CD14-positive monocyte (primary cell): Measurements from ENCODE around the gene GPR15LG. TPM values are rescaled to one million over a fixed set of nuclear protein-coding genes. Genes with fewer than 3 reads are reported as not detected.
"Not testable (repeated sequence)": the region's sequence is repeated elsewhere in the genome, so short reads cannot be mapped to it uniquely, and the experiment has no call there.

ENCODE experiments used
- DNase-seq, 3 donors: peaks; one replicate each; pipeline ENCODE4 v3.0.0-alpha.2; 2011 to 2022
- H2AFZ ChIP-seq: 2 replicates; pipeline ENCODE4 v1.6.0; 2012; ENCODE audit warnings: mild to moderate bottlenecking, low read depth, low read length, inconsistent platforms; ENCODE audit not compliant: insufficient read depth, poor library complexity, severe bottlenecking
- H3K27ac ChIP-seq, 2 donors: 1 replicate in 1 of 2; 2 replicates in 1 of 2; pipeline ENCODE4 v1.5.1; 2012 to 2013; ENCODE audit warnings: low read length in 2 of 2, control low read depth in 1 of 2, inconsistent platforms in 1 of 2, low read depth in 1 of 2, mild to moderate bottlenecking in 1 of 2
- H3K27me3 ChIP-seq, 2 donors: one replicate each; pipeline versions ENCODE4 v1.6.0 to v1.6.1; 2011 to 2013; ENCODE audit warnings: low read length in 2 of 2; ENCODE audit not compliant: control insufficient read depth in 2 of 2, insufficient read depth in 2 of 2
- H3K36me3 ChIP-seq, 2 donors: replicated peaks in 1 of 2; 1 replicate in 1 of 2; 2 replicates in 1 of 2; pipeline versions ENCODE4 v1.5.1 to v1.6.1; 2012 to 2013; ENCODE audit warnings: low read length in 2 of 2, control low read depth in 1 of 2, inconsistent platforms in 1 of 2, mild to moderate bottlenecking in 1 of 2; ENCODE audit not compliant: insufficient read depth in 2 of 2, control insufficient read depth in 1 of 2
- H3K4me1 ChIP-seq, 2 donors: 1 replicate in 1 of 2; 2 replicates in 1 of 2; pipeline versions ENCODE4 v1.5.1 to v1.6.1; 2012 to 2013; ENCODE audit warnings: low read length in 2 of 2, control low read depth in 1 of 2, inconsistent platforms in 1 of 2, mild to moderate bottlenecking in 1 of 2, moderate library complexity in 1 of 2; ENCODE audit not compliant: insufficient read depth in 2 of 2, control insufficient read depth in 1 of 2
- H3K4me2 ChIP-seq: replicated peaks from 2 replicates; pipeline ENCODE3; 2012; ENCODE audit warnings: low read length, moderate library complexity, mild to moderate bottlenecking; ENCODE audit not compliant: poor library complexity, severe bottlenecking; ENCODE audit errors: extremely low read depth
- H3K4me3 ChIP-seq, 3 experiments: fragments of 200-600 bp in 1 of 3; sonication (generic) in 1 of 3; replicated peaks in 1 of 3; 1 replicate in 2 of 3; 2 replicates in 1 of 3; pipeline ENCODE4 v1.5.1; 2011 to 2013; ENCODE audit warnings: low read length in 3 of 3, mild to moderate bottlenecking in 3 of 3, control low read depth in 2 of 3, low read depth in 2 of 3, inconsistent platforms in 1 of 3, moderate library complexity in 1 of 3
- H3K79me2 ChIP-seq: 2 replicates; pipeline ENCODE4 v1.6.0; 2012; ENCODE audit warnings: mild to moderate bottlenecking, control low read depth, inconsistent platforms, low read length, moderate library complexity; ENCODE audit not compliant: insufficient read depth
- H3K9ac ChIP-seq: 2 replicates; pipeline ENCODE4 v1.6.0; 2017; ENCODE audit warnings: low read length, mild to moderate bottlenecking; ENCODE audit not compliant: insufficient read depth, poor library complexity, severe bottlenecking
- H3K9me3 ChIP-seq, 2 donors: replicated peaks in 1 of 2; 1 replicate in 1 of 2; 2 replicates in 1 of 2; pipeline versions ENCODE4 v1.5.1 to v1.6.1; 2012 to 2013; ENCODE audit warnings: low read length in 2 of 2, control low read depth in 1 of 2; ENCODE audit not compliant: control insufficient read depth in 1 of 2, insufficient read depth in 1 of 2
- H4K20me1 ChIP-seq: 2 replicates; pipeline ENCODE4 v1.6.0; 2012; ENCODE audit warnings: mild to moderate bottlenecking, low read length, control low read depth, moderate library complexity; ENCODE audit not compliant: insufficient read depth
- H3K27ac Mint-ChIP-seq, 7 donors: one replicate each; pipeline ENCODE4 v1.8.0; 2020; ENCODE audit warnings: mild to moderate bottlenecking in 7 of 7, mixed read lengths in 7 of 7, moderate library complexity in 6 of 7, inconsistent platforms in 2 of 7
- H3K27me3 Mint-ChIP-seq, 3 donors: one replicate each; pipeline ENCODE4 v1.8.0; 2021 to 2022; ENCODE audit warnings: low read depth in 3 of 3, mild to moderate bottlenecking in 3 of 3, mixed read lengths in 3 of 3, moderate library complexity in 3 of 3, inconsistent platforms in 1 of 3
- H3K36me3 Mint-ChIP-seq, 2 donors: one replicate each; pipeline ENCODE4 v1.8.0; 2020; ENCODE audit warnings: mixed read lengths in 2 of 2, inconsistent platforms in 1 of 2, mild to moderate bottlenecking in 1 of 2
- H3K4me1 Mint-ChIP-seq: one replicate; pipeline ENCODE4 v1.8.0; 2020; ENCODE audit warnings: mild to moderate bottlenecking, mixed read lengths
- H3K4me3 Mint-ChIP-seq, 2 donors: one replicate each; pipeline ENCODE4 v1.8.0; 2020; ENCODE audit warnings: mild to moderate bottlenecking in 2 of 2, mixed read lengths in 2 of 2, moderate library complexity in 1 of 2
- H3K9me3 Mint-ChIP-seq, 7 donors: one replicate each; pipeline ENCODE4 v1.8.0; 2020 to 2022; ENCODE audit warnings: mixed read lengths in 7 of 7, mild to moderate bottlenecking in 6 of 7, moderate library complexity in 6 of 7, inconsistent platforms in 2 of 7
- WGBS: methylation state at CpG from one replicate; pipeline ENCODE4 v1.1.5; 2013; ENCODE audit warnings: missing lambda C conversion rate; ENCODE audit not compliant: insufficient coverage; 5-methylcytosine and 5-hydroxymethylcytosine counted together
- intact Hi-C, 2 donors: fragments of 100-400 bp; cut with micrococcal nuclease; formaldehyde crosslinking; loops; one replicate each; pipeline versions ENCODE4 v1.15.0 to v1.15.1; 2023
- polyA minus RNA-seq: library from RNA; depleted of rRNA, polyadenylated mRNA; stranded (reverse); fragments of >200 nt; gene quantifications from 2 replicates; pipeline ENCODE4 v1.2.3, GENCODE V29; 2012
- polyA plus RNA-seq, 3 donors: library from polyadenylated mRNA; depleted of rRNA in 1 of 3; unstranded in 2 of 3; stranded (reverse) in 1 of 3; fragments of 300-500 nt in 2 of 3; fragments of >200 nt in 1 of 3; fragmentation: Illumina TruSeq in 2 of 3; gene quantifications; 1 replicate in 2 of 3; 2 replicates in 1 of 3; pipeline ENCODE4 v1.2.3, GENCODE V29; 2012 to 2021
- total RNA-seq, 12 experiments: library from RNA in 1 of 12; stranded (reverse) in 1 of 12; fragments of 120-200 nt in 1 of 12; gene quantifications; one replicate each; pipeline ENCODE4 v1.2.4 and lab custom pipeline; 2013 to 2026; ENCODE audit warnings: mixed read lengths in 6 of 12, inconsistent platforms in 1 of 12
- TF ChIP-seq, protein P1 (sequence below): fragments of 200-600 bp; IDR thresholded peaks from one replicate; pipeline ENCODE4 v1.8.0; 2022; ENCODE audit warnings: antibody characterized with exemption, mild to moderate bottlenecking

GPR15LG gene
- not detected for total RNA-seq (2013)
- polyA plus RNA-seq (not detected), polyA minus RNA-seq (not detected in 2 replicates), total RNA-seq (lab: John Stamatoyannopoulos, UW) (0 to 0.08 (median 0) reads per million in 11 experiments)

DNA sequence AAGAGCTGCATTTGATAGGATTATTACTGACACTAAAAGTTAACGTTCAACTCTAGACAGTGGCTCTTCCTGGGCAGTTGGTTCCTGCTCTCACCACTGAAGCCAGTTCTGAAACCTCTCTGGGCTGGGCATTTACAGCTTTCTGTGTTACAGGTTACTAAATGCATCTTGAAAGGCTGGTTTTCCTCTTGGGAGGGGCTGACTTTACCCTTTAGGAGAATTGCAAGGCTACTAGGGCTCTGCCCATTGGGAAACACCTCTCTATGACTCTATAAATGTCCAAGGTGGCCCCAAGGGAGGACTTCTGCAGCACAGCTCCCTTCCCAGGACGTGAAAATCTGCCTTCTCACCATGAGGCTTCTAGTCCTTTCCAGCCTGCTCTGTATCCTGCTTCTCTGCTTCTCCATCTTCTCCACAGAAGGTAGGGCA is at the start of gene GPR15LG:
TSS of gene GPR15LG (plus strand) at position 301 of the 429 bp plus-strand sequence. CDS start at position 352, 51 bp downstream.
- 89% methylated on average over 1 of the region's 2 CpGs for WGBS
- intact Hi-C loops = no loop called here
- H3K36me3 ChIP-seq = no peaks in the 10 kb centered on the region
- no peak for DNase-seq
- no peak within 1 kb of the TSS for H2AFZ ChIP-seq
- H4K20me1 ChIP-seq = no peaks in the 10 kb centered on the region
- H3K36me3 Mint-ChIP-seq = no peaks in the 10 kb centered on the region
- H3K27me3 ChIP-seq = no peaks in the 10 kb centered on the region
- TF ChIP-seq, protein P1, sequence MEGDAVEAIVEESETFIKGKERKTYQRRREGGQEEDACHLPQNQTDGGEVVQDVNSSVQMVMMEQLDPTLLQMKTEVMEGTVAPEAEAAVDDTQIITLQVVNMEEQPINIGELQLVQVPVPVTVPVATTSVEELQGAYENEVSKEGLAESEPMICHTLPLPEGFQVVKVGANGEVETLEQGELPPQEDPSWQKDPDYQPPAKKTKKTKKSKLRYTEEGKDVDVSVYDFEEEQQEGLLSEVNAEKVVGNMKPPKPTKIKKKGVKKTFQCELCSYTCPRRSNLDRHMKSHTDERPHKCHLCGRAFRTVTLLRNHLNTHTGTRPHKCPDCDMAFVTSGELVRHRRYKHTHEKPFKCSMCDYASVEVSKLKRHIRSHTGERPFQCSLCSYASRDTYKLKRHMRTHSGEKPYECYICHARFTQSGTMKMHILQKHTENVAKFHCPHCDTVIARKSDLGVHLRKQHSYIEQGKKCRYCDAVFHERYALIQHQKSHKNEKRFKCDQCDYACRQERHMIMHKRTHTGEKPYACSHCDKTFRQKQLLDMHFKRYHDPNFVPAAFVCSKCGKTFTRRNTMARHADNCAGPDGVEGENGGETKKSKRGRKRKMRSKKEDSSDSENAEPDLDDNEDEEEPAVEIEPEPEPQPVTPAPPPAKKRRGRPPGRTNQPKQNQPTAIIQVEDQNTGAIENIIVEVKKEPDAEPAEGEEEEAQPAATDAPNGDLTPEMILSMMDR = no peak
- no peak within 1 kb of the TSS for H3K27ac ChIP-seq
- H3K4me3 Mint-ChIP-seq = no peak within 1 kb of the TSS
- H3K4me1 Mint-ChIP-seq = peaks cover 8% of the 10 kb centered on the region
- H3K9me3 ChIP-seq = no peaks in the 10 kb centered on the region
- no peaks in the 10 kb centered on the region for H3K4me1 ChIP-seq
- peak within 1 kb of the TSS in 2 of 7 donors; percentile 3 to 33 for H3K27ac Mint-ChIP-seq
- H3K4me3 ChIP-seq = no peak within 1 kb of the TSS
- H3K4me2 ChIP-seq = no peak within 1 kb of the TSS
- H3K27me3 Mint-ChIP-seq = peaks cover 0 to 2% (median 0%) of the 10 kb centered on the region in 3 donors
- H3K9ac ChIP-seq = no peak within 1 kb of the TSS
- no peaks in the 10 kb centered on the region for H3K79me2 ChIP-seq
- H3K9me3 Mint-ChIP-seq = peaks cover 0 to 1% (median 0%) of the 10 kb centered on the region in 7 donors

GRCh38 chr10:84125910-84126784 is 47.5 kb upstream of the GPR15LG start:
- intact Hi-C loops, H3K36me3 ChIP-seq, H3K4me3 ChIP-seq, H3K27me3 ChIP-seq, DNase-seq, H3K4me1 ChIP-seq, H3K4me2 ChIP-seq, H3K36me3 Mint-ChIP-seq, H3K27ac ChIP-seq, H4K20me1 ChIP-seq, H3K9ac ChIP-seq, H3K4me3 Mint-ChIP-seq, H2AFZ ChIP-seq, H3K4me1 Mint-ChIP-seq, H3K79me2 ChIP-seq: not testable (repeated sequence)
- H3K9me3 Mint-ChIP-seq = peaks cover 12 to 34% (median 25%) of the 10 kb centered on the region in 7 donors
- peaks cover 18 to 21% of the 10 kb centered on the region in 2 donors for H3K9me3 ChIP-seq
- peak overlapping the region in 1 of 7 donors; percentile 40 for H3K27ac Mint-ChIP-seq
- WGBS = 91% methylated on average over 3 of the region's 10 CpGs
- H3K27me3 Mint-ChIP-seq = peaks cover 6 to 12% (median 9%) of the 10 kb centered on the region in 3 donors
